ENCODE measurements around the gene IL36B.

DNA sequence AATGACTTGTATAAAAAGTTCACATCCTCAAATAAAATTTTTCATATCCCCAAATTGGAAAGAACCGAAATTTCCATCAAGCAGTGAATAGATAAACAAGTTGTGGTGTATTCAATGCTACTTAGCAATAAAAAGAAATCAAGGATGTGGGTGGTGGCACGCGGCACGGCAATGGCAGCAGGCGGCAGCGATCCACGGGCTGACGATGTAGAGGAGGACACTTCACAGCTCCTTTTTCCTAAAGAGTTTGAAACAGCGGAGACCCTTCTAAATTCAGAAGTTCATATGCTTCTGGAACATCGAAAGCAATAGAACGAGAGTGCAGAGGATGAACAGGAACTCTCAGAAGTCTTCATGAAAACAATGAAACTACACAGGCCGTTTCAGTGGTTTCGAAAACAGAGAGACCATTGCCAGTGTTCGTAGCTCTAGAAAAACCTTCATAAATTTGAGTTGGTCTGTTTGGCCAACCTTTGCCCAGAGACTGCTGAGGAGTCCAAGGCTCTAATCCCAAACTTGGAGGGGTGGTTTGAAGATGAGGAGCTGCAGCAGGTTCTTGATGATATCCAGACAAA is 57.2 kb downstream of the IL36B start:
- TF ChIP-seq, protein P1, sequence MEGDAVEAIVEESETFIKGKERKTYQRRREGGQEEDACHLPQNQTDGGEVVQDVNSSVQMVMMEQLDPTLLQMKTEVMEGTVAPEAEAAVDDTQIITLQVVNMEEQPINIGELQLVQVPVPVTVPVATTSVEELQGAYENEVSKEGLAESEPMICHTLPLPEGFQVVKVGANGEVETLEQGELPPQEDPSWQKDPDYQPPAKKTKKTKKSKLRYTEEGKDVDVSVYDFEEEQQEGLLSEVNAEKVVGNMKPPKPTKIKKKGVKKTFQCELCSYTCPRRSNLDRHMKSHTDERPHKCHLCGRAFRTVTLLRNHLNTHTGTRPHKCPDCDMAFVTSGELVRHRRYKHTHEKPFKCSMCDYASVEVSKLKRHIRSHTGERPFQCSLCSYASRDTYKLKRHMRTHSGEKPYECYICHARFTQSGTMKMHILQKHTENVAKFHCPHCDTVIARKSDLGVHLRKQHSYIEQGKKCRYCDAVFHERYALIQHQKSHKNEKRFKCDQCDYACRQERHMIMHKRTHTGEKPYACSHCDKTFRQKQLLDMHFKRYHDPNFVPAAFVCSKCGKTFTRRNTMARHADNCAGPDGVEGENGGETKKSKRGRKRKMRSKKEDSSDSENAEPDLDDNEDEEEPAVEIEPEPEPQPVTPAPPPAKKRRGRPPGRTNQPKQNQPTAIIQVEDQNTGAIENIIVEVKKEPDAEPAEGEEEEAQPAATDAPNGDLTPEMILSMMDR (conservative IDR thresholded peaks at IDR 0.05), result no peak
- no peak for TF ChIP-seq EZH2 (IDR thresholded peaks at IDR 0.05; ENCODE audit: low read depth)
